GM12872 (cell line): ENCODE data around the gene AMDHD1.

Source experiments
- CTCF ChIP-seq: IDR thresholded peaks from 3 replicates; pipeline ENCODE4 v1.5.1; 2011; ENCODE audit warnings: low read depth, mild to moderate bottlenecking, low read length, moderate library complexity; ENCODE audit not compliant: insufficient read depth

The AMDHD1 gene

GRCh38 chr12:95953000-95953399, 9.9 kb downstream of the AMDHD1 start:
- TF ChIP-seq CTCF, result no peak

GRCh38 chr12:95955549-95956159, 12.5 kb downstream of the AMDHD1 start:
- TF ChIP-seq CTCF, result no peak

- no peak for TF ChIP-seq CTCF
Measured at GRCh38 chr12:95956557-95957145, 13.5 kb downstream of the AMDHD1 start.

- 0 out of 3 replicates have a peak, but pooled peaks have one; percentile 12 for TF ChIP-seq CTCF
Measured at GRCh38 chr12:95959107-95959506, 16.0 kb downstream of the AMDHD1 start.

GRCh38 chr12:95960241-95960640, 17.1 kb downstream of the AMDHD1 start:
- no peak for TF ChIP-seq CTCF

GRCh38 chr12:95962222-95962621, 19.1 kb downstream of the AMDHD1 start:
- no peak for TF ChIP-seq CTCF

GRCh38 chr12:95963096-95963495, 20.0 kb downstream of the AMDHD1 start:
- TF ChIP-seq CTCF, result peak; percentile 39; the same call in 2 of the 3 replicates
